ENCODE data around the gene GRIK2. TPM values are rescaled to one million over a fixed set of nuclear protein-coding genes. Genes with fewer than 3 reads are reported as not detected.

Gene GRIK2
- total and polyA plus RNA-seq, 11 donors: 0.33 to 7.0 (median 3.9) TPM

DNA sequence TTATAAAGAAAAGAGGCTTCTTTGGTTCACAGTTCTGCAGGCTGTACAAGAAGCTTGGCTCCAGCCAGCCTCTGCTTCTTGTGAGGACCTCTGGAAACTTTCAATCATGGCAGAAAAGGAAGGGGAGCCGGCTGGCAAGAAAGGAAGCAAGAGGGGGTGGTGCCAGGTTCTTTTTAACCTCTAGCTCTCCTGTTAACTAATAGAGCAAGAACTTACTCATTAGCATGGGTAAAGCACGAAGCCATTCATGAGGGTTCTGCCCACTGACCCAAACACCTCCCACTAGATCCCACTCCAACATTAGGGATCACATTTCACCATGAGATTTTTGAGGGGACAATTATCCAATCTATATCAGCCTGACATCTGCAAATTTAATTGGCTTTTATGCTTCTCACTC is 347.1 kb downstream of the GRIK2 start:
- no peak for ATAC-seq
- no peaks in the 10 kb centered on the region for H3K27me3 ChIP-seq

DNA sequence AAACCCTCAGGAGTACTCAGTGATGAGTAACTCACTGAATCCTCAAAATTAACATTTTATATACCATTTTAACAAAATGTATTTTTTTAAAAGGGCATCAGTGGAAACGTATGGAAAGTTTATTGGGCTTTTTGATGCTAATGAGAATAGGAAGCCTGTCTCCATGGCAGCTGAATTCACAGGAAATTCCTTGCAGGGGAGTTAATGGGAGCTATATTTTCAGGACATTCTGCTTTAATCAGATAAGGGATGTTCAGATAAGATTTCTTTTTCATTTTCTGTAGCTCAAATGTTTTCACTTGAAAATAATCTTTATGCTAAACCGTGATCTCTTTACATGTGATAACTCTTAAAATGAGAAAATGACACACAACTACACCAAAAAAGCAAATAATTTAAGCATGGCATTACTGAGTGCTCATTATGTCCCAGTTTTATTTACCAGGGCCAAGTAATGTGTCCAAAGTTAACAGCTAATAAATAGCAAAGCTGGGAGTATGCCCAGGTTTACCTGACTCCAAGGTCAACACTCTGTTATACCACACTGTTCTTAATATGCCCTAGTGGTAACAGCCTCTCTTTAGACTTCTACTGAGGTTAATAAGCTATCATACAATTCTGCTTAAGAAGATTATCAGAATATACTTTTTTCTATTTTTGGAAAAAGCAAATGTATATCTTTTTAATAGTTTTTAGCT is 348.1 kb downstream of the GRIK2 start:
- Histone ChIP-seq H3K4me1 (peaks cover 0 to 16% (median 5%) of the 10 kb centered on the region in 12 donors), H3K36me3 (no peaks in the 10 kb centered on the region), H3K27ac (no peak overlapping the region), H3K9me3 (no peaks in the 10 kb centered on the region), H3K27me3 (no peaks in the 10 kb centered on the region), H3K4me3 (no peak overlapping the region)
- DNase-seq (no peak), ATAC-seq (peak; percentile 37 to 63 (median 58))
- no peak for TF ChIP-seq POLR2A (IDR thresholded peaks at IDR 0.05)
- TF ChIP-seq, protein P1, sequence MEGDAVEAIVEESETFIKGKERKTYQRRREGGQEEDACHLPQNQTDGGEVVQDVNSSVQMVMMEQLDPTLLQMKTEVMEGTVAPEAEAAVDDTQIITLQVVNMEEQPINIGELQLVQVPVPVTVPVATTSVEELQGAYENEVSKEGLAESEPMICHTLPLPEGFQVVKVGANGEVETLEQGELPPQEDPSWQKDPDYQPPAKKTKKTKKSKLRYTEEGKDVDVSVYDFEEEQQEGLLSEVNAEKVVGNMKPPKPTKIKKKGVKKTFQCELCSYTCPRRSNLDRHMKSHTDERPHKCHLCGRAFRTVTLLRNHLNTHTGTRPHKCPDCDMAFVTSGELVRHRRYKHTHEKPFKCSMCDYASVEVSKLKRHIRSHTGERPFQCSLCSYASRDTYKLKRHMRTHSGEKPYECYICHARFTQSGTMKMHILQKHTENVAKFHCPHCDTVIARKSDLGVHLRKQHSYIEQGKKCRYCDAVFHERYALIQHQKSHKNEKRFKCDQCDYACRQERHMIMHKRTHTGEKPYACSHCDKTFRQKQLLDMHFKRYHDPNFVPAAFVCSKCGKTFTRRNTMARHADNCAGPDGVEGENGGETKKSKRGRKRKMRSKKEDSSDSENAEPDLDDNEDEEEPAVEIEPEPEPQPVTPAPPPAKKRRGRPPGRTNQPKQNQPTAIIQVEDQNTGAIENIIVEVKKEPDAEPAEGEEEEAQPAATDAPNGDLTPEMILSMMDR (IDR thresholded peaks at IDR 0.05): no peak
- WGBS, 4 donors: 47 to 56% (median 54%) methylated on average over 2 of the region's 2 CpGs
- intact Hi-C loops (cut with DNase I): loop anchor here in 1 of 10 donors (10.0 kb wide), 1 partner anchor 347 kb away; the partner anchor contains the start of gene GRIK2

More for the DNA sequence above, 347.1 kb downstream of the GRIK2 start:
- Histone ChIP-seq H3K36me3 (no peaks in the 10 kb centered on the region), H3K27ac (no peak overlapping the region), H3K4me3 (no peak overlapping the region), H3K9me3 (peaks cover 0 to 7% (median 0%) of the 10 kb centered on the region in 12 donors), H3K4me1 (peaks cover 0 to 16% (median 5%) of the 10 kb centered on the region in 12 donors)
- 30 to 53% (median 39%) methylated on average over 2 of the region's 2 CpGs for WGBS, 4 donors
- intact Hi-C loops (cut with DNase I): loop anchor here in 1 of 10 donors (10.0 kb wide), 1 partner anchor 346 kb away; the partner anchor contains the start of gene GRIK2
- DNase-seq: no peak
- no peak for TF ChIP-seq POLR2A (IDR thresholded peaks at IDR 0.05)
- TF ChIP-seq, protein P1 (IDR thresholded peaks at IDR 0.05): no peak

DNA sequence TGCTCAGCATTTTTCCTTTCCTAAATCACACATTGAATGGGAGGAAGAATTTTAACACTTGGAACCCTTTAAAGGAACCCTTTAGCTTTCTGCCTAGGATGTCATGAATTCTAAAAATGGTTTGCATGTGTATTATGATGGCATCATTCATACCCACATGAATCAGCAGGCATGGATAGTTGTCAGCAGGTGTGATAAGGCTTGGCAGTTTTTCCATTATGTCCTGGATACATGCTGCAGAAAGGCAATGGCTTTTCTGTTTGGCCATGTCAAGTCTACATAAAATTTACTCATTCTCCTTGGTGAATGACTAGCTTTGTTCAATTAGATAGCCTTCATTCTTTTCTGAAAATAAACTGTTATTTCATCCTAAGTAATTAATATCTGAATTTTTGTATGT is 353.7 kb downstream of the GRIK2 start:
- intact Hi-C loops (cut with DNase I): loop anchor here in 1 of 10 donors (10.0 kb wide), 1 partner anchor 352 kb away; the partner anchor contains the start of gene GRIK2
- Histone ChIP-seq H3K9me3 (no peaks in the 10 kb centered on the region), H3K4me3 (no peak overlapping the region), H3K4me1 (peaks cover 0 to 4% (median 0%) of the 10 kb centered on the region in 12 donors), H3K36me3 (no peaks in the 10 kb centered on the region), H3K27me3 (no peaks in the 10 kb centered on the region), H3K27ac (peak overlapping the region in 4 of 12 donors; percentile 1 to 28 (median 18))
- TF ChIP-seq, protein P1 (IDR thresholded peaks at IDR 0.05): no peak
- no peak for TF ChIP-seq POLR2A (IDR thresholded peaks at IDR 0.05)
- ATAC-seq (peak; percentile 71 to 94 (median 88)), DNase-seq (no peak)

DNA sequence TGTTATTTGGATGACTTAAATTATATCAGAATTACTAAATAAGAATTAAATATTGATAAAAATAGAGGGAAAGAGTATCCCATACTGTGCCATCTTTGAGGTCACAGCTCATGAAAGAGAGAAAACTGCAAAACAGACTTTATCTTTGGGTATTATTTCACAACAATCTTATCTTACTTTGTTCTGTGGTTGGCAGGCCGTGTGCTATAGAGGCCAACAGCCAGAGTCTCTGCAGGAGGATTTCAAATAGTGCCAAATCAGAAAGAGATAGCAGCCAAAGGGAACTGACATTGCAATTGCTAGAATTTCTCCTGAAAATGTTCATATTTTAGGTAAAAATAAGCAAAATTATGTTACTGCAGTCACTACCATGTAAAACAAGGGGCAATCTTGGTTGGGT is 354.2 kb downstream of the GRIK2 start:
- TF ChIP-seq POLR2A (IDR thresholded peaks at IDR 0.05): no peak
- TF ChIP-seq, protein P1 (IDR thresholded peaks at IDR 0.05): no peak
- H3K9me3 ChIP-seq: no peaks in the 10 kb centered on the region
- WGBS, 4 donors: 9 to 28% (median 19%) methylated on average over 1 of the region's 1 CpG
- no peaks in the 10 kb centered on the region for H3K27me3 ChIP-seq
- peaks cover 0 to 4% (median 0%) of the 10 kb centered on the region in 12 donors for H3K4me1 ChIP-seq
- intact Hi-C loops (cut with DNase I): loop anchor here in 1 of 10 donors (10.0 kb wide), 1 partner anchor 353 kb away; the partner anchor contains the start of gene GRIK2
- H3K27ac ChIP-seq: peak overlapping the region in 5 of 12 donors; percentile 1 to 27 (median 21)
- H3K4me3 ChIP-seq: no peak overlapping the region
- ATAC-seq (peak; percentile 75 to 92 (median 82)), DNase-seq (peak in 1 of 5 donors; percentile 31)
- no peaks in the 10 kb centered on the region for H3K36me3 ChIP-seq

Measured in heart left ventricle (tissue), 16 donors.